ENCODE results near the gene PCSK6. TPM values are rescaled to one million over a fixed set of nuclear protein-coding genes. Genes with fewer than 3 reads are reported as not detected.

Gene PCSK6
- total RNA-seq, 2 experiments from 2014 or later, result 0.57 TPM; not detected in 1

GRCh38 chr15:101504373-101504772 is 14.9 kb upstream of the PCSK6 start:
- H4K20me1 ChIP-seq (ENCODE audit: insufficient read depth, low read length), result no peaks in the 10 kb centered on the region
- no peaks in the 10 kb centered on the region for H3K36me3 ChIP-seq (ENCODE audit: insufficient read depth, low read length)
- no peak for TF ChIP-seq CTCF (conservative IDR thresholded peaks at IDR 0.05; ENCODE audit: low read length)
- no peak for TF ChIP-seq EZH2phosphoT487 (IDR thresholded peaks at IDR 0.05; ENCODE audit: borderline replicate concordance, low read depth, low read length)
- BruUV-seq (replicated peaks), result no TSS peak
- intact Hi-C loops (cut with micrococcal nuclease; ENCODE audit: unreplicated experiment), result loop anchor here (10.0 kb wide), 1 partner anchor 200 kb away; no protein-coding TSS in a partner anchor
- H3K79me2 ChIP-seq (ENCODE audit: insufficient read depth, low read depth, low read length), result no peaks in the 10 kb centered on the region
- H2AFZ ChIP-seq (ENCODE audit: low read length), result no peak overlapping the region
- no peak for DNase-seq (ENCODE audit: low spot score)
- H3K4me2 ChIP-seq (ENCODE audit: low read length), result no peak overlapping the region
- H3K4me1 ChIP-seq (ENCODE audit: insufficient read depth, low read length, poor library complexity, severe bottlenecking), result no peaks in the 10 kb centered on the region
- ChIA-PET CTCF (ENCODE audit: unreplicated experiment) (no interaction called here), POLR2A (interaction anchor here (0.6 kb wide), 1 partner anchor 743 kb away, joined by 3 read pairs; no protein-coding TSS in a partner anchor)
- H3K27ac ChIP-seq (ENCODE audit: low read depth, low read length, poor library complexity, severe bottlenecking), result no peak overlapping the region
- no peaks in the 10 kb centered on the region for H3K9me2 ChIP-seq (ENCODE audit: insufficient read depth, low read length)
- no peak overlapping the region for H3K4me3 ChIP-seq (ENCODE audit: low read depth, low read length, poor library complexity, severe bottlenecking)
- no peaks in the 10 kb centered on the region for H3K9me3 ChIP-seq (ENCODE audit: low read length)

DNA sequence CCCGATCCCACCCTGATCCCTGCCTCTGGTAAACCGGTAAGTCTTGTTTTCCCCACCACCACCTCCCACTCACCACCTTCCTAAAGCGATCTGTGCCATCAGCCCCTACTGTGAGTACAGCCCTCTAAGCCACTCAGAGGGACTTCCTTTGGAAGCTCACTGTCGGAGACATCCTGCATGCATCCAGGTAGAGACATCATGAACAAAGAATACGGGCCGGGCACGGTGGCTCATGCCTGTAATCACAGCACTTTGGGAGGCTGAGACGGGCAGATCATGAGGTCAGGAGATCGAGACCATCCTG is 13.7 kb upstream of the PCSK6 start:
- no peaks in the 10 kb centered on the region for H3K9me3 ChIP-seq (ENCODE audit: low read length)
- no peak overlapping the region for H2AFZ ChIP-seq (ENCODE audit: low read length)
- BruUV-seq (replicated peaks), result no TSS peak
- DNase-seq (ENCODE audit: low spot score), result no peak
- H3K4me1 ChIP-seq (ENCODE audit: insufficient read depth, low read length, poor library complexity, severe bottlenecking), result no peaks in the 10 kb centered on the region
- no peak overlapping the region for H3K27ac ChIP-seq (ENCODE audit: low read depth, low read length, poor library complexity, severe bottlenecking)
- no peak overlapping the region for H3K4me2 ChIP-seq (ENCODE audit: low read length)
- H3K4me3 ChIP-seq (ENCODE audit: low read depth, low read length, poor library complexity, severe bottlenecking), result no peak overlapping the region
- ChIA-PET POLR2A (no interaction called here), CTCF (ENCODE audit: unreplicated experiment) (no interaction called here)
- TF ChIP-seq EZH2phosphoT487 (IDR thresholded peaks at IDR 0.05; ENCODE audit: borderline replicate concordance, low read depth, low read length) (no peak), CTCF (conservative IDR thresholded peaks at IDR 0.05; ENCODE audit: low read length) (no peak)
- H4K20me1 ChIP-seq (ENCODE audit: insufficient read depth, low read length), result no peaks in the 10 kb centered on the region
- no peaks in the 10 kb centered on the region for H3K79me2 ChIP-seq (ENCODE audit: insufficient read depth, low read depth, low read length)
- intact Hi-C loops (cut with micrococcal nuclease; ENCODE audit: unreplicated experiment), result loop anchor here (10.0 kb wide), 1 partner anchor 198 kb away; no protein-coding TSS in a partner anchor
- H3K9me2 ChIP-seq (ENCODE audit: insufficient read depth, low read length), result no peaks in the 10 kb centered on the region
- H3K36me3 ChIP-seq (ENCODE audit: insufficient read depth, low read length), result no peaks in the 10 kb centered on the region

- intact Hi-C loops (cut with micrococcal nuclease; ENCODE audit: unreplicated experiment), result loop anchor here (10.0 kb wide), 1 partner anchor 198 kb away; no protein-coding TSS in a partner anchor
- DNase-seq (ENCODE audit: low spot score), result no peak
- H3K79me2 ChIP-seq (ENCODE audit: insufficient read depth, low read depth, low read length), result no peaks in the 10 kb centered on the region
- BruUV-seq (replicated peaks), result no TSS peak
- no peak overlapping the region for H3K27ac ChIP-seq (ENCODE audit: low read depth, low read length, poor library complexity, severe bottlenecking)
- no peaks in the 10 kb centered on the region for H3K9me3 ChIP-seq (ENCODE audit: low read length)
- ChIA-PET CTCF (ENCODE audit: unreplicated experiment) (no interaction called here), POLR2A (interaction anchor here (1.4 kb wide), 1 partner anchor 8 kb away, joined by 3 read pairs; no protein-coding TSS in a partner anchor)
- H3K9me2 ChIP-seq (ENCODE audit: insufficient read depth, low read length), result no peaks in the 10 kb centered on the region
- TF ChIP-seq EZH2phosphoT487 (IDR thresholded peaks at IDR 0.05; ENCODE audit: borderline replicate concordance, low read depth, low read length), result no peak
- TF ChIP-seq CTCF (conservative IDR thresholded peaks at IDR 0.05; ENCODE audit: low read length), result no peak
- H3K36me3 ChIP-seq (ENCODE audit: insufficient read depth, low read length), result no peaks in the 10 kb centered on the region
- H4K20me1 ChIP-seq (ENCODE audit: insufficient read depth, low read length), result no peaks in the 10 kb centered on the region
- H2AFZ ChIP-seq (ENCODE audit: low read length), result no peak overlapping the region
- no peak overlapping the region for H3K4me2 ChIP-seq (ENCODE audit: low read length)
- H3K4me3 ChIP-seq (ENCODE audit: low read depth, low read length, poor library complexity, severe bottlenecking), result no peak overlapping the region
- H3K4me1 ChIP-seq (ENCODE audit: insufficient read depth, low read length, poor library complexity, severe bottlenecking), result no peaks in the 10 kb centered on the region
These were observed 13.2 kb upstream of the PCSK6 start for GRCh38 chr15:101502572-101503295.
